CD8-positive, alpha-beta memory T cell (primary cell): Measurements from ENCODE around the gene TMEM106C. TPM values are rescaled to one million over a fixed set of nuclear protein-coding genes. Genes with fewer than 3 reads are reported as not detected.
"Not testable (repeated sequence)": the region's sequence is repeated elsewhere in the genome, so short reads cannot be mapped to it uniquely, and the experiment has no call there.

Experiments used
- CTCF ChIA-PET: fragments of 350-600 bp; sonication (Branson Sonifier 250); formaldehyde crosslinking; loops from one replicate; lab custom pipeline; 2021; ENCODE audit warnings: antibody characterized with exemption; lab: Charles Lee
- POLR2A ChIA-PET: fragments of 350-600 bp; sonication (Branson Sonifier 250); formaldehyde crosslinking; loops from one replicate; lab custom pipeline; 2021; ENCODE audit warnings: antibody characterized with exemption; lab: Charles Lee
- DNase-seq, 5 donors: peaks; one replicate each; pipeline versions ENCODE4 v3.0.0 to v3.0.0-alpha.2; 2020 to 2022; ENCODE audit warnings: mixed read lengths in 1 of 5
- H3K27ac ChIP-seq: one replicate; pipeline ENCODE4 v1.7.0; 2013; ENCODE audit warnings: low read depth, mild to moderate bottlenecking, low read length, moderate library complexity
- H3K27me3 ChIP-seq: 2 replicates; pipeline ENCODE4 v1.7.0; 2013; ENCODE audit warnings: low read length, mild to moderate bottlenecking; ENCODE audit not compliant: insufficient read depth, poor library complexity, severe bottlenecking
- H3K36me3 ChIP-seq: 2 replicates; pipeline ENCODE4 v1.7.0; 2013; ENCODE audit warnings: mild to moderate bottlenecking, low read length, moderate library complexity; ENCODE audit not compliant: insufficient read depth
- H3K4me1 ChIP-seq: 2 replicates; pipeline ENCODE4 v1.7.0; 2013; ENCODE audit warnings: mild to moderate bottlenecking, low read length, moderate library complexity; ENCODE audit not compliant: insufficient read depth
- H3K4me3 ChIP-seq: 2 replicates; pipeline ENCODE4 v1.7.0; 2013; ENCODE audit warnings: mild to moderate bottlenecking, low read length
- H3K9me3 ChIP-seq: 2 replicates; pipeline ENCODE4 v1.7.0; 2013; ENCODE audit warnings: mild to moderate bottlenecking, low read length
- H3K27ac Mint-ChIP-seq, 8 donors: one replicate each; pipeline ENCODE4 v1.8.0; 2020 to 2021; ENCODE audit warnings: mixed read lengths in 8 of 8, mild to moderate bottlenecking in 6 of 8, inconsistent platforms in 3 of 8, moderate library complexity in 3 of 8
- H3K27me3 Mint-ChIP-seq, 2 donors: one replicate each; pipeline ENCODE4 v1.8.0; 2020 to 2021; ENCODE audit warnings: mixed read lengths in 2 of 2, mild to moderate bottlenecking in 1 of 2, moderate library complexity in 1 of 2
- H3K36me3 Mint-ChIP-seq, 3 donors: one replicate each; pipeline ENCODE4 v1.8.0; 2020 to 2021; ENCODE audit warnings: mixed read lengths in 3 of 3, inconsistent platforms in 1 of 3, mild to moderate bottlenecking in 1 of 3
- H3K4me1 Mint-ChIP-seq, 3 donors: one replicate each; pipeline ENCODE4 v1.8.0; 2020 to 2021; ENCODE audit warnings: mixed read lengths in 3 of 3, inconsistent platforms in 1 of 3, mild to moderate bottlenecking in 1 of 3
- H3K4me3 Mint-ChIP-seq, 7 donors: one replicate each; pipeline ENCODE4 v1.8.0; 2020 to 2021; ENCODE audit warnings: mixed read lengths in 7 of 7, mild to moderate bottlenecking in 6 of 7, moderate library complexity in 4 of 7, inconsistent platforms in 2 of 7
- H3K9me3 Mint-ChIP-seq, 5 donors: one replicate each; pipeline ENCODE4 v1.8.0; 2020 to 2022; ENCODE audit warnings: mixed read lengths in 5 of 5, mild to moderate bottlenecking in 3 of 5, moderate library complexity in 2 of 5, inconsistent platforms in 1 of 5
- polyA plus RNA-seq: library from polyadenylated mRNA; unstranded; fragments of 300-500 nt; fragmentation: Illumina TruSeq; gene quantifications from one replicate; pipeline ENCODE4 v1.2.3, GENCODE V29; 2021
- total RNA-seq, 2 experiments: library from RNA; stranded (reverse); gene quantifications; one replicate each; pipeline ENCODE4 v1.2.3, GENCODE V29; 2021

TMEM106C gene
- total and polyA plus RNA-seq, 3 experiments from 2014 or later, result 56.8 to 186 (median 178) TPM

DNA sequence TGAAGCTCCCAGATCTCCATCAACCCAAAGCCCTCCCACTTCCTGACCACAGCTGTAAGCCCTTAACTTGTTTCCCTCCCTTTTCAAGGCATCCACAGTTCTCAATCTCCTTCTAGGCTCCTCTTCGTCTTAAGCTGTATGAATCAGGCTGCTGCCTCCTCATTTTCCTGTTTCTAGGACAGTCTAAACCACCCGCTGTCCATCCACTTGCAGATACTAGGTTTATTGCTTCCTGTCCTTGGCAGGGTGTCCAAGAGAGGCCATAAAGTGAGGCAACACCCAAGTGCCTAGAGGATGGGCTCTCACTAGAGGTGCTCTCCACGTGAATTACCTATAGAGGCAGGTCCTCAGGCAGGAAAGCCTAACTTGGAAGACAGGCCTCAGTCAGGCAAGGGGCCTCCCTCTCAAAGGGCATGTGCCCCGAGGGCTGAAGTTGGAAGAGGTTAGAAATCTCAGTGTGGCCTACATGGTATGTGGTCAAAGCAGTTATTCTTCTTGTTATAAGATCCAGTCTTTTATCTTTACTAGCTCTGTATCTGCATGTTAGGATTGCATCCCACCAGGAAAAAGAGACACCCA lies 8.8 kb upstream of the TMEM106C start:
- ChIA-PET CTCF (interaction anchor here (1.0 to 1.9 kb wide), 2 partner anchors 9 kb away, joined by 3 to 6 read pairs; partner anchors contain the start of gene TMEM106C), POLR2A (no interaction called here)
- no peak overlapping the region for H3K27ac Mint-ChIP-seq
- H3K9me3 Mint-ChIP-seq, result peaks cover 0 to 2% (median 0%) of the 10 kb centered on the region in 5 donors
- Histone ChIP-seq H3K9me3 (no peaks in the 10 kb centered on the region), H3K27ac (no peak overlapping the region), H3K4me3 (no peak overlapping the region), H3K4me1 (no peaks in the 10 kb centered on the region), H3K36me3 (no peaks in the 10 kb centered on the region), H3K27me3 (no peaks in the 10 kb centered on the region)
- peaks cover 7 to 22% of the 10 kb centered on the region in 2 donors for H3K27me3 Mint-ChIP-seq
- H3K36me3 Mint-ChIP-seq, result peaks cover 0 to 4% (median 0%) of the 10 kb centered on the region in 3 donors
- DNase-seq, result no peak
- H3K4me1 Mint-ChIP-seq, result no peaks in the 10 kb centered on the region
- H3K4me3 Mint-ChIP-seq, result no peak overlapping the region

DNA sequence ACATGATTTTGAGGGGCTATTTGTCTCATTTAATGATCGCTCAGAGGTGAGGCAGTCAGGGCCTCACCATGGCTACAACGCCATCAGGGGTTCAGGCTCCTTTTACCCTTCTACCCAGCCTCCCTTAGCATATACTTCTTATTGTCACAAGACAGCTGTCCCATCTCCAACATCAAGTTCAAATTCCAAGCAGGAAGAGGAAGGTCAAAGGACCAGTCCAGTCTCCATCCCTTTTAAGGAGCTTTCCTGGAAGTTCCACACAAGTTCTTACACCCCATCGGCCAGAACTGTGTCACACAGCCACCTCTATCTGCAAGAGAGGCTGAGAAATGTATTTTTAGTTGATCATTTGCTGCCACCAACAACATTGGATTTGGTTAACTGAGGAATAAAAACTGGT lies 8.3 kb upstream of the TMEM106C start:
- peaks cover 0 to 2% (median 1%) of the 10 kb centered on the region in 5 donors for H3K9me3 Mint-ChIP-seq
- Histone ChIP-seq H3K9me3 (no peaks in the 10 kb centered on the region), H3K27ac (no peak overlapping the region), H3K4me1 (no peaks in the 10 kb centered on the region), H3K27me3 (no peaks in the 10 kb centered on the region), H3K4me3 (no peak overlapping the region), H3K36me3 (no peaks in the 10 kb centered on the region)
- peak overlapping the region in 1 of 8 donors; percentile 21 for H3K27ac Mint-ChIP-seq
- no peak overlapping the region for H3K4me3 Mint-ChIP-seq
- no peaks in the 10 kb centered on the region for H3K4me1 Mint-ChIP-seq
- H3K36me3 Mint-ChIP-seq, result peaks cover 0 to 4% (median 0%) of the 10 kb centered on the region in 3 donors
- DNase-seq, result no peak
- ChIA-PET POLR2A (no interaction called here), CTCF (interaction anchor here (1.0 kb wide), 1 partner anchor 8 kb away, joined by 3 read pairs; the partner anchor contains the start of gene TMEM106C)
- peaks cover 9 to 27% of the 10 kb centered on the region in 2 donors for H3K27me3 Mint-ChIP-seq

DNA sequence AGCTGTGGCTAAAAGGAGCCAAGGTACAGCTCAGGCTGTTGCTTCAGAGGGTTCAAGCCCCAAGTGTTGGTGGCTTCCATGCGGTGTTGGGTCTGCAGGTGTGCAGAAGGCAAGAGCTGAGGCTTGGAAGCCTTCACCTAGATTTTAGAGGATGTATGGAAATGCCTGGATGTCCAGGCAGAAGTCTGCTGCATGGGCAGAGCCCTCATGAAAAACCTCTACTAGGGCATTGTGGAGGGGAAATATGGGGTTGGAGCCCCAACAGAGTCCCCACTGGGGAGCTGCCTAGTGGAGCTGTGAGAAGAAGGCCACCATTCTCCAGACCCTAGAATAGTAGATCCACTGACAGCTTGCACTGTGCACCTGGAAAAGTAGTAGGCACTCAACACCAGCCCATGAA lies 5.7 kb upstream of the TMEM106C start:
- H3K27ac Mint-ChIP-seq, H3K4me1 Mint-ChIP-seq, H3K27ac ChIP-seq, DNase-seq, POLR2A ChIA-PET, H3K27me3 ChIP-seq, H3K36me3 ChIP-seq, H3K9me3 ChIP-seq, H3K4me1 ChIP-seq, H3K4me3 ChIP-seq, H3K9me3 Mint-ChIP-seq, H3K36me3 Mint-ChIP-seq: not testable (repeated sequence)
- peak overlapping the region in 1 of 7 donors; percentile 73 for H3K4me3 Mint-ChIP-seq
- CTCF ChIA-PET, result interaction anchor here (1.3 kb wide), 1 partner anchor 8 kb away, joined by 4 read pairs; no protein-coding TSS in a partner anchor
- H3K27me3 Mint-ChIP-seq, result peaks cover 13 to 26% of the 10 kb centered on the region in 2 donors

- Histone ChIP-seq H3K36me3 (peaks cover 4% of the 10 kb centered on the region), H3K4me3 (no peak overlapping the region), H3K9me3 (no peaks in the 10 kb centered on the region), H3K27me3 (no peaks in the 10 kb centered on the region), H3K27ac (no peak overlapping the region), H3K4me1 (peaks cover 15% of the 10 kb centered on the region)
- Mint-ChIP-seq H3K4me1 (peaks cover 26 to 37% (median 32%) of the 10 kb centered on the region in 3 donors), H3K9me3 (peaks cover 0 to 2% (median under 1%) of the 10 kb centered on the region in 5 donors), H3K36me3 (peaks cover 4 to 23% (median 4%) of the 10 kb centered on the region in 3 donors), H3K27ac (no peak overlapping the region), H3K27me3 (peaks cover 10 to 20% of the 10 kb centered on the region in 2 donors), H3K4me3 (peak overlapping the region in 2 of 7 donors; percentile 14 to 34)
- POLR2A ChIA-PET, result no interaction called here
- CTCF ChIA-PET, result interaction anchor here (1.1 to 2.0 kb wide), 5 partner anchors 9 to 79 kb away, joined by 3 to 6 read pairs (median 4); partner anchors contain the start of gene VDR
- DNase-seq, result no peak
Measured at GRCh38 chr12:47962198-47962597, 1.2 kb upstream of the TMEM106C start.

DNA sequence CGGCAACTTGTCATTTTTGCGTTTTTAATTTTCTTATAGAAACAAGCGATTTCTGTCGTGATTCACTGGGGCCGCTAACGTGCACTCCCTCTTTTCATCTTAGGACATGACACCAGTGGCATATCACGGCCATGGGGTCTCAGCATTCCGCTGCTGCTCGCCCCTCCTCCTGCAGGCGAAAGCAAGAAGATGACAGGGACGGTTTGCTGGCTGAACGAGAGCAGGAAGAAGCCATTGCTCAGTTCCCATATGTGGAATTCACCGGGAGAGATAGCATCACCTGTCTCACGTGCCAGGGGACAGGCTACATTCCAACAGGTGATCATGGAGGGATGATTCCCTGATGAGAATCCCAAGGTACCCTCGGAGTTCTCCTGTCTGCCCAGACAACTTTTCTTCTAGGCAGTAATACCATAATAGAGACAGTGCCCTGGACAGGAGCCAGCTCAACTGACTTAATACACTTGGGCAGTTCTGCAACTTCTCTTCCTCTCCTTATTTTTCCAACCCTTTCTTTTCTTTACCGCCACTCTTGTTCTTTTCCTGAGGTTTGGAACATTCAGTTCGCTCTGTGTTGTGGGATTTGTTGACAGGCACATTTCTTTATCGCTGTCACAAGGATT lies 821 bp downstream of the TMEM106C start:
- Mint-ChIP-seq H3K4me3 (peak overlapping the region; percentile 94 to 99 (median 98)), H3K27ac (peak overlapping the region; percentile 28 to 93 (median 92)), H3K9me3 (peaks cover 0 to 2% (median 0%) of the 10 kb centered on the region in 5 donors), H3K4me1 (peaks cover 26 to 37% (median 32%) of the 10 kb centered on the region in 3 donors), H3K36me3 (peaks cover 0 to 42% (median 9%) of the 10 kb centered on the region in 3 donors), H3K27me3 (peaks cover 9 to 16% of the 10 kb centered on the region in 2 donors)
- H3K27me3 ChIP-seq, result no peaks in the 10 kb centered on the region
- peaks cover 9% of the 10 kb centered on the region for H3K36me3 ChIP-seq
- H3K27ac ChIP-seq, result peak overlapping the region; percentile 61
- peaks cover 15% of the 10 kb centered on the region for H3K4me1 ChIP-seq
- CTCF ChIA-PET, result interaction anchor here (0.7 to 2.0 kb wide), 16 partner anchors 8 to 654 kb away, joined by 3 to 7 read pairs (median 4); no protein-coding TSS in a partner anchor
- POLR2A ChIA-PET, result no interaction called here
- H3K9me3 ChIP-seq, result no peaks in the 10 kb centered on the region
- H3K4me3 ChIP-seq, result peak overlapping the region; percentile 99
- no peak for DNase-seq

DNA sequence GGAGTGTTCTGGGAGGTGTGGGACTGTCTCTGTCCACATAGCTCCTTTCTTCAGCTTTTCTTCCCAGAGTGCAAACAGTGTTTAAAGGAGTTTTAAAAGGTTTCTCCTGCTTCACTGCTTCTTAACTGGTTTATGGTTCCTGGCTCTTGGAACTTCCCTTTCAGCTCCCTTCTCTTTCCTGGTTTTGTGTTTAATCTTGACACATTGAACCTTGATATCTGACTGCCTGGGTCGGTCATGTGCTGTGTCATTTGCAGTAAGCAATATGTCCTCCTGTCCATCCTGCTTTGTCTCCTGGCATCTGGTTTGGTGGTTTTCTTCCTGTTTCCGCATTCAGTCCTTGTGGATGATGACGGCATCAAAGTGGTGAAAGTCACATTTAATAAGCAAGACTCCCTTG lies 2.2 kb downstream of the TMEM106C start:
- Histone ChIP-seq H3K27me3 (no peaks in the 10 kb centered on the region), H3K4me3 (no peak overlapping the region), H3K27ac (no peak overlapping the region), H3K9me3 (no peaks in the 10 kb centered on the region), H3K4me1 (peaks cover 15% of the 10 kb centered on the region), H3K36me3 (peaks cover 9% of the 10 kb centered on the region)
- Mint-ChIP-seq H3K9me3 (no peaks in the 10 kb centered on the region), H3K27ac (peak overlapping the region in 1 of 8 donors; percentile 65), H3K36me3 (peaks cover 0 to 46% (median 9%) of the 10 kb centered on the region in 3 donors), H3K4me3 (peak overlapping the region in 4 of 7 donors; percentile 29 to 99 (median 35)), H3K4me1 (peaks cover 26 to 37% (median 32%) of the 10 kb centered on the region in 3 donors), H3K27me3 (peaks cover 1 to 3% of the 10 kb centered on the region in 2 donors)
- CTCF ChIA-PET, result no interaction called here
- POLR2A ChIA-PET, result no interaction called here
- no peak for DNase-seq

- H3K27ac Mint-ChIP-seq, result peak overlapping the region in 2 of 8 donors; percentile 17 to 30
- POLR2A ChIA-PET, result interaction anchor here (0.6 kb wide), 1 partner anchor 210 kb away, joined by 4 read pairs; no protein-coding TSS in a partner anchor
- CTCF ChIA-PET, result no interaction called here
Measured at GRCh38 chr12:47967461-47968321, 4.3 kb downstream of the TMEM106C start.

More at GRCh38 chr12:47967461-47968321, 4.3 kb downstream of the TMEM106C start:
- no peak overlapping the region for H3K27ac ChIP-seq
- no peaks in the 10 kb centered on the region for H3K27me3 ChIP-seq
- Mint-ChIP-seq H3K9me3 (no peaks in the 10 kb centered on the region), H3K27me3 (no peaks in the 10 kb centered on the region), H3K4me3 (peak overlapping the region in 1 of 7 donors; percentile 63), H3K36me3 (peaks cover 0 to 46% (median 9%) of the 10 kb centered on the region in 3 donors), H3K4me1 (peaks cover 26 to 37% (median 32%) of the 10 kb centered on the region in 3 donors)
- H3K4me3 ChIP-seq, result no peak overlapping the region
- peaks cover 15% of the 10 kb centered on the region for H3K4me1 ChIP-seq
- H3K36me3 ChIP-seq, result peaks cover 9% of the 10 kb centered on the region
- no peak for DNase-seq
- no peaks in the 10 kb centered on the region for H3K9me3 ChIP-seq
